HepG2 (cell line): ENCODE results near the gene GCN1. TPM values are rescaled to one million over a fixed set of nuclear protein-coding genes. Genes with fewer than 3 reads are reported as not detected.

Experiments used
- AGO2 ChIP-seq: fragments of 200-400 bp; formaldehyde crosslinking; optimal IDR thresholded peaks from 2 replicates; pipeline ENCODE3; 2017; ENCODE audit warnings: mild to moderate bottlenecking, low read depth, low read length, moderate library complexity
- ATRX ChIP-seq: sonication (generic); formaldehyde crosslinking; IDR thresholded peaks from 2 replicates; pipeline ENCODE4 v1.4.0; 2020; ENCODE audit warnings: missing genetic modification reagents, borderline replicate concordance
- ELF4 ChIP-seq: sonication (generic); formaldehyde crosslinking; IDR thresholded peaks from 2 replicates; pipeline ENCODE4 v1.5.0; 2020; ENCODE audit warnings: missing genetic modification reagents, mild to moderate bottlenecking, moderate library complexity, borderline replicate concordance
- ETV6 ChIP-seq: sonication (generic); formaldehyde crosslinking; conservative IDR thresholded peaks from 2 replicates; pipeline ENCODE4 v1.4.0; 2020; ENCODE audit warnings: missing genetic modification reagents
- JUND ChIP-seq: sonication (generic); formaldehyde crosslinking; IDR thresholded peaks from 2 replicates; pipeline ENCODE4 v1.8.0; 2022; ENCODE audit warnings: mild to moderate bottlenecking, missing genetic modification reagents
- MAFF ChIP-seq: IDR thresholded peaks from 2 replicates; pipeline ENCODE4 v1.6.1; 2011; ENCODE audit warnings: low read depth, low read length, improper control_type of control experiment
- PLRG1 ChIP-seq: fragments of 450-650 bp; conservative IDR thresholded peaks from 2 replicates; pipeline ENCODE4 v1.6.1; 2016
- SNAPC2 ChIP-seq: sonication (generic); formaldehyde crosslinking; IDR thresholded peaks from 2 replicates; pipeline ENCODE4 v1.8.1; 2022; ENCODE audit warnings: mild to moderate bottlenecking, missing genetic modification reagents
- TAF15 ChIP-seq: fragments of 200-400 bp; formaldehyde crosslinking; IDR thresholded peaks from one replicate; pipeline ENCODE4 v1.6.1; 2018; ENCODE audit warnings: mild to moderate bottlenecking, low read depth, low read length; ENCODE audit not compliant: poor library complexity, severe bottlenecking
- TCF7 ChIP-seq: sonication (generic); IDR thresholded peaks from 2 replicates; pipeline ENCODE4 v1.6.1; 2016; ENCODE audit warnings: antibody characterized with exemption, low read depth
- TRIM24 ChIP-seq: sonication (generic); formaldehyde crosslinking; IDR thresholded peaks from 2 replicates; pipeline ENCODE4 v1.8.0; 2022; ENCODE audit warnings: mild to moderate bottlenecking, missing genetic modification reagents
- ZNF207 ChIP-seq: fragments of 450-650 bp; IDR thresholded peaks from 2 replicates; pipeline ENCODE4 v1.6.1; 2016; ENCODE audit warnings: antibody characterized with exemption, borderline replicate concordance
- ZNF337 ChIP-seq: sonication (generic); formaldehyde crosslinking; IDR thresholded peaks from 2 replicates; pipeline ENCODE4 v1.5.1; 2020; ENCODE audit warnings: missing genetic modification reagents, low read depth, mild to moderate bottlenecking, borderline replicate concordance
- ZNF644 ChIP-seq: IDR thresholded peaks from 2 replicates; pipeline ENCODE4 v1.6.1; 2016; ENCODE audit warnings: low read depth
- ZNF790 ChIP-seq: sonication (generic); formaldehyde crosslinking; IDR thresholded peaks from 2 replicates; pipeline ENCODE4 v1.8.0; 2022; ENCODE audit warnings: missing genetic modification reagents, mild to moderate bottlenecking, borderline replicate concordance
- polyA plus RNA-seq, 8 experiments: library from polyadenylated mRNA; depleted of rRNA in 3 of 8; stranded (reverse) in 7 of 8; unstranded in 1 of 8; fragments of >200 nt; fragmentation: Illumina TruSeq in 4 of 8; extraction: Trizol in 4 of 8; gene quantifications; 2 replicates each; pipeline versions ENCODE4 v1.2.1 to v1.2.3, GENCODE V29; 2011 to 2016; ENCODE audit warnings: low read depth in 4 of 8, missing spikeins in 1 of 8, mixed read lengths in 1 of 8; ENCODE audit not compliant: insufficient read depth in 1 of 8
- total RNA-seq, 5 experiments: library from RNA; depleted of rRNA; stranded (reverse); fragments of >200 nt; fragmentation: Illumina TruSeq; extraction: Trizol; gene quantifications; 2 replicates each; pipeline ENCODE4 v1.2.3, GENCODE V29; 2016; ENCODE audit warnings: low read depth in 1 of 5
- TF ChIP-seq, protein P1 (sequence below): sonication (generic); formaldehyde crosslinking; IDR thresholded peaks from 2 replicates; pipeline ENCODE4 v1.5.0; 2020; ENCODE audit warnings: mild to moderate bottlenecking, missing genetic modification reagents, borderline replicate concordance
- TF ChIP-seq, protein P2 (sequence below): fragments of 450-650 bp; IDR thresholded peaks from 2 replicates; pipeline ENCODE4 v1.6.1; 2017
- TF ChIP-seq, protein P3 (sequence below): sonication (generic); formaldehyde crosslinking; IDR thresholded peaks from 2 replicates; pipeline ENCODE4 v1.4.0; 2020; ENCODE audit warnings: mild to moderate bottlenecking, missing genetic modification reagents
- TF ChIP-seq, protein P4 (sequence below): sonication (generic); formaldehyde crosslinking; IDR thresholded peaks from 2 replicates; pipeline ENCODE4 v1.4.0; 2020; ENCODE audit warnings: missing genetic modification reagents
- TF ChIP-seq, protein P5 (sequence below): sonication (generic); formaldehyde crosslinking; IDR thresholded peaks from 2 replicates; pipeline ENCODE4 v1.5.0; 2020; ENCODE audit warnings: missing genetic modification reagents, mild to moderate bottlenecking, borderline replicate concordance

Gene GCN1
- total and polyA plus RNA-seq, 2 of the 13 experiments (the other 11 are each of a cell fraction or from before 2014, with no cell fraction given) = 58.2 to 83.0 TPM

DNA sequence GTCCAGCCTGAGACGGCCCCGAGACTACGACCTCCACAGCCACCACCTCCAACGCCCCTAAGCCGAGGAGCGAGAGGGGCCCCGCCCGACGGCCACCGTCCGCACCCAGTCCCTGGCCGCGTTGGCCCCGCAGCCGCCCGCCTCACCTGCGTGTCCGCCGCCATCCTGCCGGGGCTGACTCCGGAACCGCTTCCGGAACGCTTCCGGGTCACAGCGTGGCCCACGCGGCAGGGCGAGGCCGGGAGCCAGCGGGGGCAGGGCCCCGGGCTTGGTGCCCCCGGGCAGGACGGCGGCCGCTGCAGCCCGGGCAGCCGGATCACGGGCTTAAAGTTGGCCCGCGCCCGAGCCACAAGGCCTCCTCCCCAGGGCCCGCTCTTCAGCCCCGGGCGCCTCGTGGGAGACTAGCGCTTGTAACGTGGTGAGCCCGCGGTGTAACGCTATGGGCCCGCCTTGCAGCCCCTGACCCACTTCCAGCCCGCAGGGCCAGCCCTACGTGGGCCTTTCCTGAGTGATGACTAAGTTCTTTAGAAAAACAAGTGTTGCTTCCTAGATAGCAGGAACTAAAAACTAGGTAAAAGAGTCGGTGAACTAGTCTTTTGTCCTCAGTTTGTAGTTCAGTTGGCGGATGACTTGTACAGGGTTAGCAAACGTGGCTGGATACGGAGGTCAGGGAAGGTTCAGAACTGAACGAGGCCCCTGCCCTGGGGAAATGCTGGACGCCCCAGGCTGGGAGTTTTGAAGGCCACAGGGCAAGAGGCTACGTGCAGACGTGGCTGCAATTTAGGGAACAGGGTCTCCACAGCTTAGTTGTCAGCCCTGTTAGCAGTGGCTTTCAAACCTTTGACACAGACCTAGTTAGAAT lies at the start of gene GCN1 (continued):
- TF ChIP-seq, protein P1, sequence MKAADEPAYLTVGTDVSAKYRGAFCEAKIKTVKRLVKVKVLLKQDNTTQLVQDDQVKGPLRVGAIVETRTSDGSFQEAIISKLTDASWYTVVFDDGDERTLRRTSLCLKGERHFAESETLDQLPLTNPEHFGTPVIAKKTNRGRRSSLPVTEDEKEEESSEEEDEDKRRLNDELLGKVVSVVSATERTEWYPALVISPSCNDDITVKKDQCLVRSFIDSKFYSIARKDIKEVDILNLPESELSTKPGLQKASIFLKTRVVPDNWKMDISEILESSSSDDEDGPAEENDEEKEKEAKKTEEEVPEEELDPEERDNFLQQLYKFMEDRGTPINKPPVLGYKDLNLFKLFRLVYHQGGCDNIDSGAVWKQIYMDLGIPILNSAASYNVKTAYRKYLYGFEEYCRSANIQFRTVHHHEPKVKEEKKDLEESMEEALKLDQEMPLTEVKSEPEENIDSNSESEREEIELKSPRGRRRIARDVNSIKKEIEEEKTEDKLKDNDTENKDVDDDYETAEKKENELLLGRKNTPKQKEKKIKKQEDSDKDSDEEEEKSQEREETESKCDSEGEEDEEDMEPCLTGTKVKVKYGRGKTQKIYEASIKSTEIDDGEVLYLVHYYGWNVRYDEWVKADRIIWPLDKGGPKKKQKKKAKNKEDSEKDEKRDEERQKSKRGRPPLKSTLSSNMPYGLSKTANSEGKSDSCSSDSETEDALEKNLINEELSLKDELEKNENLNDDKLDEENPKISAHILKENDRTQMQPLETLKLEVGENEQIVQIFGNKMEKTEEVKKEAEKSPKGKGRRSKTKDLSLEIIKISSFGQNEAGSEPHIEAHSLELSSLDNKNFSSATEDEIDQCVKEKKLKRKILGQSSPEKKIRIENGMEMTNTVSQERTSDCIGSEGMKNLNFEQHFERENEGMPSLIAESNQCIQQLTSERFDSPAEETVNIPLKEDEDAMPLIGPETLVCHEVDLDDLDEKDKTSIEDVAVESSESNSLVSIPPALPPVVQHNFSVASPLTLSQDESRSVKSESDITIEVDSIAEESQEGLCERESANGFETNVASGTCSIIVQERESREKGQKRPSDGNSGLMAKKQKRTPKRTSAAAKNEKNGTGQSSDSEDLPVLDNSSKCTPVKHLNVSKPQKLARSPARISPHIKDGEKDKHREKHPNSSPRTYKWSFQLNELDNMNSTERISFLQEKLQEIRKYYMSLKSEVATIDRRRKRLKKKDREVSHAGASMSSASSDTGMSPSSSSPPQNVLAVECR (CRISPR knock-in tag) = peak; percentile 96
- TF ChIP-seq ZNF644 (CRISPR knock-in tag) = no peak
- no peak for TF ChIP-seq TCF7
- no peak; the same call in none of the 2 replicates for TF ChIP-seq ZNF790 (CRISPR knock-in tag)
- TF ChIP-seq MAFF = no peak
- no peak for TF ChIP-seq ATRX (CRISPR knock-in tag)
- no peak; the same call in 1 of the 2 replicates for TF ChIP-seq ZNF337 (CRISPR knock-in tag)
- TF ChIP-seq, protein P2, sequence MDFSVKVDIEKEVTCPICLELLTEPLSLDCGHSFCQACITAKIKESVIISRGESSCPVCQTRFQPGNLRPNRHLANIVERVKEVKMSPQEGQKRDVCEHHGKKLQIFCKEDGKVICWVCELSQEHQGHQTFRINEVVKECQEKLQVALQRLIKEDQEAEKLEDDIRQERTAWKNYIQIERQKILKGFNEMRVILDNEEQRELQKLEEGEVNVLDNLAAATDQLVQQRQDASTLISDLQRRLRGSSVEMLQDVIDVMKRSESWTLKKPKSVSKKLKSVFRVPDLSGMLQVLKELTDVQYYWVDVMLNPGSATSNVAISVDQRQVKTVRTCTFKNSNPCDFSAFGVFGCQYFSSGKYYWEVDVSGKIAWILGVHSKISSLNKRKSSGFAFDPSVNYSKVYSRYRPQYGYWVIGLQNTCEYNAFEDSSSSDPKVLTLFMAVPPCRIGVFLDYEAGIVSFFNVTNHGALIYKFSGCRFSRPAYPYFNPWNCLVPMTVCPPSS = no peak
- peak; percentile 71; the same call in 1 of the 2 replicates for TF ChIP-seq JUND (CRISPR knock-in tag)
- TF ChIP-seq ZNF207 = no peak
- peak; percentile 90; the same call in 1 of the 2 replicates for TF ChIP-seq SNAPC2 (CRISPR knock-in tag)
- peak; percentile 97 for TF ChIP-seq AGO2
- TF ChIP-seq, protein P3, sequence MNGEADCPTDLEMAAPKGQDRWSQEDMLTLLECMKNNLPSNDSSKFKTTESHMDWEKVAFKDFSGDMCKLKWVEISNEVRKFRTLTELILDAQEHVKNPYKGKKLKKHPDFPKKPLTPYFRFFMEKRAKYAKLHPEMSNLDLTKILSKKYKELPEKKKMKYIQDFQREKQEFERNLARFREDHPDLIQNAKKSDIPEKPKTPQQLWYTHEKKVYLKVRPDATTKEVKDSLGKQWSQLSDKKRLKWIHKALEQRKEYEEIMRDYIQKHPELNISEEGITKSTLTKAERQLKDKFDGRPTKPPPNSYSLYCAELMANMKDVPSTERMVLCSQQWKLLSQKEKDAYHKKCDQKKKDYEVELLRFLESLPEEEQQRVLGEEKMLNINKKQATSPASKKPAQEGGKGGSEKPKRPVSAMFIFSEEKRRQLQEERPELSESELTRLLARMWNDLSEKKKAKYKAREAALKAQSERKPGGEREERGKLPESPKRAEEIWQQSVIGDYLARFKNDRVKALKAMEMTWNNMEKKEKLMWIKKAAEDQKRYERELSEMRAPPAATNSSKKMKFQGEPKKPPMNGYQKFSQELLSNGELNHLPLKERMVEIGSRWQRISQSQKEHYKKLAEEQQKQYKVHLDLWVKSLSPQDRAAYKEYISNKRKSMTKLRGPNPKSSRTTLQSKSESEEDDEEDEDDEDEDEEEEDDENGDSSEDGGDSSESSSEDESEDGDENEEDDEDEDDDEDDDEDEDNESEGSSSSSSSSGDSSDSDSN (CRISPR knock-in tag) = peak; percentile 93
- TF ChIP-seq, protein P4, sequence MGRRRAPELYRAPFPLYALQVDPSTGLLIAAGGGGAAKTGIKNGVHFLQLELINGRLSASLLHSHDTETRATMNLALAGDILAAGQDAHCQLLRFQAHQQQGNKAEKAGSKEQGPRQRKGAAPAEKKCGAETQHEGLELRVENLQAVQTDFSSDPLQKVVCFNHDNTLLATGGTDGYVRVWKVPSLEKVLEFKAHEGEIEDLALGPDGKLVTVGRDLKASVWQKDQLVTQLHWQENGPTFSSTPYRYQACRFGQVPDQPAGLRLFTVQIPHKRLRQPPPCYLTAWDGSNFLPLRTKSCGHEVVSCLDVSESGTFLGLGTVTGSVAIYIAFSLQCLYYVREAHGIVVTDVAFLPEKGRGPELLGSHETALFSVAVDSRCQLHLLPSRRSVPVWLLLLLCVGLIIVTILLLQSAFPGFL (CRISPR knock-in tag) = 0 out of 2 replicates have a peak, but pooled peaks have one; percentile 88
- no peak for TF ChIP-seq ELF4 (CRISPR knock-in tag)
- TF ChIP-seq, protein P5, sequence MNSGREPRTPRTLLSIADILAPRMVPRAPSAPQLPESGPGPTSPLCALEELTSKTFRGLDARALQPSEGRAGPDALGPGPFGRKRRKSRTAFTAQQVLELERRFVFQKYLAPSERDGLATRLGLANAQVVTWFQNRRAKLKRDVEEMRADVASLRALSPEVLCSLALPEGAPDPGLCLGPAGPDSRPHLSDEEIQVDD (CRISPR knock-in tag) = peak; percentile 29; the same call in 1 of the 2 replicates
- no peak for TF ChIP-seq PLRG1
- no peak for TF ChIP-seq TRIM24 (CRISPR knock-in tag)
- peak; percentile 86 for TF ChIP-seq ETV6 (CRISPR knock-in tag)
- peak; percentile 35 for TF ChIP-seq TAF15
